IPS DF 6.9 (cell line): ENCODE data around the gene AAMP.

ENCODE experiments used
- DNase-seq: peaks from one replicate; pipeline ENCODE4 v3.0.0-alpha.2; 2013; ENCODE audit warnings: low read depth, low spot score
- H3K27ac ChIP-seq: one replicate; pipeline ENCODE4 v1.5.1; 2013; ENCODE audit warnings: low read length, control low read depth
- H3K27me3 ChIP-seq: 2 replicates; pipeline ENCODE4 v1.6.1; 2013; ENCODE audit warnings: mild to moderate bottlenecking, low read length; ENCODE audit not compliant: control insufficient read depth, insufficient read depth
- H3K36me3 ChIP-seq: 2 replicates; pipeline ENCODE4 v1.6.1; 2013; ENCODE audit warnings: low read length; ENCODE audit not compliant: control insufficient read depth, insufficient read depth
- H3K4me1 ChIP-seq: 2 replicates; pipeline ENCODE4 v1.6.1; 2013; ENCODE audit warnings: low read length; ENCODE audit not compliant: control insufficient read depth, insufficient read depth
- H3K4me3 ChIP-seq: 2 replicates; pipeline ENCODE4 v1.5.1; 2013; ENCODE audit warnings: mild to moderate bottlenecking, low read length
- H3K9me3 ChIP-seq: 2 replicates; pipeline ENCODE4 v1.6.1; 2013; ENCODE audit warnings: low read length, inconsistent platforms; ENCODE audit not compliant: control insufficient read depth, insufficient read depth
- WGBS: extraction: QIAGEN DNeasy Blood & Tissue Kit; methylation state at CpG from one replicate; pipeline ENCODE4 v1.1.7; 2013; ENCODE audit warnings: mixed read lengths, missing lambda C conversion rate; ENCODE audit not compliant: insufficient read length, insufficient coverage; 5-methylcytosine and 5-hydroxymethylcytosine counted together

AAMP gene

DNA sequence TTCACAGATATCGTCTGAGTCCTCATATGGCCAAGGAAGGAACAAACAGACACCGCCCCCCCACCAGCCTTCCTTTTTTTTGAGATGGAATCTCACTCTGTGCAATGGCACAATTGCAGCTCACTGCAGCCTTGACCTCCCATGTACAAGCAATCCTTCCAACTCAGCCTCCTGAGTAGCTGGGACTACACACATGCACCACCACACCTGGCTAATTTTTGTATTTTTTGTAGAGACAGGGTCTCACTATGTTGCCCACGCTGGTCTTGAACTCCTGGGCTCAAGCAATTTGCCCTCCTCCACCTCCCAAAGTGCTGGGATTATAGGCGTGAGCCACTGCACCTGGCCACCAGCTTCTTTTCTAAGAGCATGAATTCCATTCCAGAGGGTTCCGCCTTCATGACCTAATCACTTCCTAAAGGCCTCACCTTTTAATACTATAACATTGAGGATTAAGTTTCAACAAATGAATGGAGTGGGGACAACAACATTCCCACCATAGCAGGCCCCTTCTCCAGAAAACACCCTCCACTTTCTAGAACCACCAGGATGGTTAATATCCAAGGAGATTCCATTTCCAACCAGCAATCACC is 24.6 kb upstream of the AAMP start:
- WGBS = no CpG with 5 or more reads among the region's 5 CpGs
- no peak overlapping the region for H3K27ac ChIP-seq
- peaks cover 2% of the 10 kb centered on the region; the same call in 1 of the 2 replicates for H3K4me1 ChIP-seq
- H3K36me3 ChIP-seq = no peaks in the 10 kb centered on the region
- H3K9me3 ChIP-seq = no peaks in the 10 kb centered on the region
- no peaks in the 10 kb centered on the region for H3K27me3 ChIP-seq
- DNase-seq = no peak
- H3K4me3 ChIP-seq = no peak overlapping the region

DNA sequence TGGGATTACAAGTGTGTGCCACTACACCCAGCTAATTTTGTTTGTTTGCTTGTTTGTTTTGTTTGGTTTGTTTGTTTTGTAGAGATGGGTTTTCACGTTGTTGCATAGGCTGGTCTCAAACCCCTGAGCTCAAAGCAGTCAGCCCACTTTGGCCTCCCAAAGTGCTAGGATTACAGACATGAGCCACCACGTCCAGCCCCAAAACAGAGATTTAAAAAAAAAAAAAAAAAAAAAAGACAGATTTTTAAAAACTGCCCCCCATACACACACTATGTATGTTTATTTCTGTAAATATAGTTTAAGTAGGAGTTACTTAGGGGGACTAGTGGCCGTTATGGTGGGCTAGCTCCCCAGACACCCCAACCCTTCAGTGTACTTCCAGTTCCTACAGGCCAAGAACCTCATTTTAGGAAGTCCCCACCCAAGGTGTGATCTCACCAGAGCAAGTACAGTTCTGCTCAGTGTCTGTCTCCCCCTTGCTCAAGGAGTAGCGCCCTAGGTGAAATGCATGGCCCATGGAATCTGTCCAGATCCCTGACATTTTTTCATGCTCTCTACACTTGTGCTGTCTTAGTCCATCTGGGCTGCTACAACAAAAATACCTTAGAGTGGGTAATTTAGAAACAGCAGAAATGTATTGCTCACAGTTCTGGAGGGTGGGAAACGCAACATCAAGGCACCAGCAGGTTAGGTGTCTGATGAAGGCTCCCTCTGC is 23.9 kb upstream of the AAMP start:
- DNase-seq = no peak
- Histone ChIP-seq H3K9me3 (no peaks in the 10 kb centered on the region), H3K27ac (no peak overlapping the region), H3K36me3 (no peaks in the 10 kb centered on the region), H3K4me3 (no peak overlapping the region), H3K4me1 (peaks cover 2% of the 10 kb centered on the region; the same call in 1 of the 2 replicates), H3K27me3 (no peaks in the 10 kb centered on the region)
- no CpG with 5 or more reads among the region's 5 CpGs for WGBS

DNA sequence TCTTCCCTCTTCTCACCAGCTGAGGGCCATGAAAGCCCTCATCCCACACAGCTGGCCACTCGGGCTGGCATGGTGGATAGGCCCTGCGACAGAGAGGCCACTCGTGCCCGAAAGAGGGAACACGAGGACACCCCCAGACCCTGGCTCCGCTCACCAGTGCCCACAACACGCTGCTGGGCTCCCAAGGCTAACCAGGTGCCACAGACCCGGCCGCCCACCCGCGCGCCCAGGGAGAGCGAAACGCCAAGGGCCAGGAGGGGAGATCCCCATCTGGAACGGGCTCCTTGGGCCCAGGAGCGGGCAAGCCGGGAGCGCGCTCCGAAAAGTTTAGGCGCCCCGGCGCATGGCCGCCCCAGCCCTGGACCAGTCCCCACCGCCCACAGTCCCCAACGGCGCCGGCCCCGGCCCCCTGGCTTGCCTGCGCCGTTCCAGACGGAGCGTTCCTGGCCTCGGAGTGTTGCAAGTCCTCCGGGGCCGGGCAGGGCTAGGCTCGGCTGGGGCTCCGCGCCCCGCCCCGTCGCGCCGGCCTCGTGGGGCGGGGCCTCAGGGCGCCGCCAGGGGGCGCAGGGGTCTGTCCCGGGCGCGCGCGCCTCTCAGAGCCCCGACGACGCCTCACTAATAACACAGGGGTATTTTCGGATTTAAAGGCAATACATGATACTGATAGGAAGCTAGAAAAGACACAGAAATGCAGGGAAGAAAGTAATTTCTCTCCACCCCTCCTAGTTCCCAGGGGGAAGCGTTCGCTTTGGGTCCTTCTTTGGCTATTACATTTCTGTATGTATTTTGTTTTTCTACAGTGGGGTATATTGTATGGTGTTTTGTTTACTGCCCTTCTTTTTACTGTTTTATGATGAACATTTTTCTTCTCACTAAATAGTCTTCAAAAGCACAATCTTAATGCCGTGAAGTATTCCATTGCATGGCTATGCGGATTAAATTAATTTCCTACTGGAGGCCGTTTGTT is 22.4 kb upstream of the AAMP start, which contains the start of gene TMBIM1:
TMBIM1 (minus strand) TSS at position 456 of the 967 bp plus-strand sequence. CDS start 10,362 bp downstream, outside the sequence.
- no CpG with 5 or more reads among the region's 63 CpGs for WGBS
- no peak for DNase-seq
- Histone ChIP-seq H3K9me3 (no peaks in the 10 kb centered on the region), H3K4me1 (peaks cover 2% of the 10 kb centered on the region), H3K4me3 (peak within 1 kb of the TSS; percentile 79; the same call in 1 of the 2 replicates), H3K27ac (no peak within 1 kb of the TSS), H3K36me3 (no peaks in the 10 kb centered on the region), H3K27me3 (no peaks in the 10 kb centered on the region)

DNA sequence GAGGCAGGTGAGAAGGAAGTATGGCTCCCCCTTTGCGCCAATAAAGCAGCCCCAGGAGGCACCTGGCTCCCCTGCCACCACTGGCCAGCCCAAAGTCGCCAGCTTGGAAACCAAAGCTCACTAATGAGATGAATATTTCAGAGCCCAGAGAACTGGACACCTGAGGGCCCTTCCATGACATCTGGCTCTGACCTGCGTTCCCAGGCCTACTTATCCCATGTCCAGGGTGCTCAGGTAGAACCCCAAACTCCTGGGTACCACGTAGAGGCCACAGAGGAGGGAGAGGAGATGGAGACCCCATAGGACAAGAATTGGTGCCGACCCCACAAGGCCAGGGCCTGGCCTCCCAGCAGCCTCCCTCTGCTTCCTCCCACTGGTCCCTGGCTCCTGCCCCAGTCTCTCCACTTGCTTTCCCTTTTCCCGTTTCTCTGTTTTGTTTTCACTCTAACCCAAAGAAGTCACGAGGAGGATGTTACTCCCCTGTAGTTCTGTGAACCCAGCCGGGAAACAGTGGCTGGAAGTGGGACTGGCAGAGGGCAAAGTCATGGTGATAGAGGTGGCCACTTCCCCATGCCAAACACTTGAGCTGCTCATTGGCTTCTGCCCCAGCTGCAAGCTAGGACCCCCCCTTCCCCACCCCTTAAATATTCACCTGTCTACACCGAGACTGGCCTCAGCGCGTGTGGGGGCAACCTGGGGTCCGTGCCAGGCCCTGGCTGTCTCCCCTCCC is 21.5 kb upstream of the AAMP start:
- no peak for DNase-seq
- Histone ChIP-seq H3K9me3 (no peaks in the 10 kb centered on the region), H3K27me3 (no peaks in the 10 kb centered on the region), H3K4me3 (peak overlapping the region; percentile 79; the same call in 1 of the 2 replicates), H3K4me1 (peaks cover 5% of the 10 kb centered on the region), H3K36me3 (no peaks in the 10 kb centered on the region), H3K27ac (no peak overlapping the region)
- WGBS = no CpG with 5 or more reads among the region's 12 CpGs

DNA sequence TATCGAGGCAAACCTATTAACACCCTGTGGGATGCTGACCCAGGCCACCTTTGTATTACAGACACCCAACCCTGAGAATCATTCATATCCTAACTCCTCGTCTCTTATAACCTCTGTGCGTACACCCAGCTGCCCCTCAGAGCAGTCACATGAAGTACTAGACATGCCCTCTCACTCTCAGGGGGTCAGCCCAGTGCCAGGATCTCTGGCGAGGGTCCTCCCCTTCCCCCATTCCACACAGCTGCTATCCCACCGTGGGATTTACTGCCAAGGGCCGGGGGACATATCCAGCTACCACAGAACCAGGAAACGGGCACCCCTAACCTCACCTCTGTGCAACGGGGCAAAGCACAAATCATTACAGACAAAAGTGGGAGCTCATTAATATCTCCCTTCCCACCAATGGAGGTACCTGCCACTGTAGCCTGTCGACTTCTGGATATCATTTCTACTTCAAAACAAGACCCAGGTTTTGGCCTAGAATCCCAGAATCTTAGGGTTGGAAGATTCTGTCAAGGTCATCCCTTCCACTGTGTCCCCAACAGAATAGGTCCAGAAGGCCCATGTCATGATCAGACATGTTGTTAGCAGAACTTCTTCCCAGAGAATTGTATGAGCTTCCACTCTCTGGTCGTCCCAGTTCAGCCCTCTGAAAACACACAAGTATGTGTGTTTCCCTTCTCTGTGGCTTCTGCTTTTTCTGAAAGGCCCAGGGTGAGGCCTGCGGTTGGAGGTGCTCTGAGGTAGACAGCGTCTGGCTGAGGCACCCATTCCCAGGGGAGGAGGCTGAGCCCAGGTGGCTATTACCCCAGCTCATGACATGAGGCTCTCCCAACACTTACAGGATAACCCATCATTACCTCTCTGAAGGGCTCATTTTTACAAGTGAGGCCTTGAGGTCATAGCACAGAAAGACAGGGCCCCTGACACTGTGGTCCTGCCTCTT is 20.7 kb upstream of the AAMP start:
- Histone ChIP-seq H3K27ac (no peak overlapping the region), H3K27me3 (no peaks in the 10 kb centered on the region), H3K4me1 (peaks cover 5% of the 10 kb centered on the region), H3K4me3 (no peak overlapping the region), H3K36me3 (no peaks in the 10 kb centered on the region), H3K9me3 (no peaks in the 10 kb centered on the region)
- DNase-seq = no peak
- WGBS = no CpG with 5 or more reads among the region's 12 CpGs

DNA sequence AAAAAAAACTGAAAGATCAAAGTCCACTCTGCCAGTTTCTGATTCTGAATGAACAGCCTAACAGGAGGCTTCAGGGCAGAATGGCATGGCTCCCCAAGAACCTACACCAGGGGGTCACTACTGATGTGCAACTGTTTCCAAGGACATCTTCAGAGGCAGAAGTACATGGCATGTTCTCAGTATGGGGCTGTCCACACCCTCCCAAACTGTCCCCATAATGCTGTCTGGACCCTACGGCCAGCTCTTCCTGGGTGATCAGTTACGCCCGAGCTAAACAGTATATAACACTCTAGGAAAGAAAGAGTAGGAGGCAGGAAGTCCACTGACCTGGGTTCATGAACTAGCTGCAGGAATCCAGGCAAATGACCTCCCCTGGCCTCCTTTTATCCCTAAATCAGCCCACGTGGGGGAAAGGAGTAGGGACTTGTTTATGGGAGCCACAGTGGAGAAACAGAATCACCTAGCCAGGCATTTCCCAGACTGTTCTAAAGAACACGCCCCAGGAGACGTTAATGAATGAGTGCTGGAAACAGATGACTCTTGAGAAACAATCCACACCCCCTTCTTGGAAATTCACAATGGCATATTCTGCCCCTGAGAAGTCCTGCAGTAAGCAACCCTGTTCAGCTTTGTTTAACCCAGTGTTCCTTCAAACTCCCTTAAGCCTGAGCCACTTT is 19.8 kb upstream of the AAMP start:
- H3K27me3 ChIP-seq = no peaks in the 10 kb centered on the region
- no peak for DNase-seq
- no peak overlapping the region for H3K27ac ChIP-seq
- peaks cover 5% of the 10 kb centered on the region for H3K4me1 ChIP-seq
- WGBS = no CpG with 5 or more reads among the region's 6 CpGs
- H3K4me3 ChIP-seq = no peak overlapping the region
- no peaks in the 10 kb centered on the region for H3K9me3 ChIP-seq
- H3K36me3 ChIP-seq = no peaks in the 10 kb centered on the region

DNA sequence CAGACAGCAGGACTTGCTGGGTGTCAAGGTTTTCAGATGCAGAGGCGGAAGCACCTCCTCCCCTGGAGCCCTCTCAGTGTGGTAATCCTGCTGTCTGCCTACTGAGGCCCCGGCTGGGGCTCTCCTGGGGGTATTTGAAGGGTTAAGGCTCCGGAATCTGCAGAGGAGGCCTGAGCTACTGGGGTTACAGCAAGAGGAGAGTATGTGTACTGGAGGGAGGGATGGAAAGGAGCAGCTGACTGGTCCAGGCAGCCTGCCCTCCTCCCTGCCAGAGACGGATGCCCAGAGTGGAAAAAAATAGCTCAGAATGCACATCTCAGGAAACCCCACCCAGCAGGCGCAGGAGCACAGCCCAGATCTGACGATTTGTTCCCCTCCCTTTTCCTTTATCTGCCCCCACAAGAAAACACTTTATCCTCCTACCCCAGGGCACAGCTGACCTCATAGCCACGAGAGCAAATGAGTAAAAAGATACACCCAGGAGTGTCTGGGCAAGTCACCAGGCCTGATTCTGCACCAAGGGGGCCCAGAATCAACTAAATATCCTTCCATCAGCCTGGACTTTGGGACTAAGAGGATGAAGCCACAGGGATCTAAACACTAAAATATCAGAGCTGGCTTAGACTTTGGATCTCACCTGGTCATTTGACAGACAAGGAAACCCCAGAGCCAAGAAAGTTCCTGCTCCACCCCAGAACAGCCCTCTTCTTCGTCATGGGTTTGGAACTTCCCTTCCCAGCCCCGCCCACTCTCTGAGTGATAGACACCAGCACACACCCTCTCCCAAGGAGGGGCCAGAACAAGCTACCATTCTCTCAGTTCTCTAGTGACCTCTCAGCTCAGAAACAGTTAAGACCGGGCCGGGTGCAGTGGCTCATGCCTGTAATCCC is 16.9 kb upstream of the AAMP start:
- peaks cover 3% of the 10 kb centered on the region for H3K4me1 ChIP-seq
- WGBS = no CpG with 5 or more reads among the region's 11 CpGs

DNA sequence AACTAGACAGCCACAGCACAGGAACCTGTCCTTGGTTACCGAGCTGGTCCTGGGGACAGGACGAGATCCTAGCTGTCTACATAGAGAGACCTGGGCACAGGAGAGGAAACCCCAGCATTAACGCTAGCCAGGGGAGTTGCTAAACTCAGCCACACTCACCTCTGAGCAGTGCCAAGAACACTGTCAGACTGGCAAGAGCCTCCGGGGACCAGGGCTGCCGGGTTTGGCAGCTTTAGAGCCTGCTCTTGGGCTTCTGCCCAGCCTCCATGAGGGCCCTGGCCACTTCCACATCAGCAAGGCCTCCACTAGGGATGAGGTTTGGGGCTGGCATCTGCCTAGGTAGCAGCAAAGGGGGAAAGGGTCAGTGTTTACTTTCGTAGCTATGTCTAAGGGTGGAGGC is 15.7 kb upstream of the AAMP start:
- Histone ChIP-seq H3K27ac (no peak overlapping the region), H3K4me3 (no peak overlapping the region), H3K9me3 (no peaks in the 10 kb centered on the region), H3K36me3 (no peaks in the 10 kb centered on the region), H3K4me1 (peaks cover 3% of the 10 kb centered on the region), H3K27me3 (no peaks in the 10 kb centered on the region)
- no peak for DNase-seq
- no CpG with 5 or more reads among the region's 6 CpGs for WGBS

More for the DNA sequence above, 16.9 kb upstream of the AAMP start:
- no peaks in the 10 kb centered on the region for H3K36me3 ChIP-seq
- H3K27ac ChIP-seq = no peak overlapping the region
- H3K9me3 ChIP-seq = no peaks in the 10 kb centered on the region
- H3K27me3 ChIP-seq = no peaks in the 10 kb centered on the region
- DNase-seq = no peak
- H3K4me3 ChIP-seq = no peak overlapping the region
